GM12875 (cell line): ENCODE measurements around the gene RPTOR.

ENCODE experiments used
- H3K4me3 ChIP-seq: one replicate; pipeline ENCODE4 v1.5.1; 2011; ENCODE audit warnings: low read depth, low read length, control low read depth
- CTCF ChIP-seq: IDR thresholded peaks from 2 replicates; pipeline ENCODE4 v1.5.1; 2011; ENCODE audit warnings: low read depth, mild to moderate bottlenecking, control low read depth, inconsistent platforms, low read length, moderate library complexity, borderline replicate concordance; ENCODE audit not compliant: insufficient read depth

The RPTOR gene

GRCh38 chr17:80956321-80957190, 411.9 kb downstream of the RPTOR start:
- no peak for TF ChIP-seq CTCF
- H3K4me3 ChIP-seq = no peak overlapping the region

GRCh38 chr17:80957461-80957941, 412.9 kb downstream of the RPTOR start:
- TF ChIP-seq CTCF = no peak
- H3K4me3 ChIP-seq = no peak overlapping the region

- H3K4me3 ChIP-seq = no peak overlapping the region
- TF ChIP-seq CTCF = no peak
Observed at GRCh38 chr17:80959330-80960036, 414.8 kb downstream of the RPTOR start.

- no peak for TF ChIP-seq CTCF
Observed at GRCh38 chr17:80960037-80960796, 415.6 kb downstream of the RPTOR start.

GRCh38 chr17:80960797-80961452, 416.3 kb downstream of the RPTOR start:
- no peak for TF ChIP-seq CTCF
- H3K4me3 ChIP-seq = no peak overlapping the region

More at GRCh38 chr17:80960037-80960796, 415.6 kb downstream of the RPTOR start:
- H3K4me3 ChIP-seq = no peak overlapping the region

GRCh38 chr17:80961541-80962330, 417.1 kb downstream of the RPTOR start:
- no peak for TF ChIP-seq CTCF
- no peak overlapping the region for H3K4me3 ChIP-seq
